AG08395 (cell line): Measurements from ENCODE around the gene USF2.

Experiments
- DNase-seq: peaks from one replicate; pipeline ENCODE4 v3.0.0; 2012; ENCODE audit warnings: mixed read lengths, low spot score

The USF2 gene

DNA sequence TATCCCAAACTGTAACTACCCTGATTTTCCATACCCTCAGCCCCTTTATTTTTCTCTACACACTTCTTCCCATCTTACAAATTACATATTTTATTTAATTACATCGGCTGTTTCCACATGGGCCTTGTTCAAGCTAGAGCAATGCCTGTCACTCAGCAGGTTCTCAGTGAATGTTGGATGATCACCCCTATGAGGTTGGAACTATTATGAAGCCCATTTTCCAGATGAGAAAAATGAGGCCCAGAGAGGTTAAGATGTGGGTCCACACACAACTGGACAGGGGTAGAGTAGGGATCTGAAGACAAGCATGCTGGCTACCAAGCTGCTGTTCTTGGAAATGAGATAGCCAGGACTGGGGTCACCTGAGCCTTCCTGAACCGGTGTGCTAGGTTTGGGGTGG lies 33.2 kb downstream of the USF2 start:
- no peak for DNase-seq

DNA sequence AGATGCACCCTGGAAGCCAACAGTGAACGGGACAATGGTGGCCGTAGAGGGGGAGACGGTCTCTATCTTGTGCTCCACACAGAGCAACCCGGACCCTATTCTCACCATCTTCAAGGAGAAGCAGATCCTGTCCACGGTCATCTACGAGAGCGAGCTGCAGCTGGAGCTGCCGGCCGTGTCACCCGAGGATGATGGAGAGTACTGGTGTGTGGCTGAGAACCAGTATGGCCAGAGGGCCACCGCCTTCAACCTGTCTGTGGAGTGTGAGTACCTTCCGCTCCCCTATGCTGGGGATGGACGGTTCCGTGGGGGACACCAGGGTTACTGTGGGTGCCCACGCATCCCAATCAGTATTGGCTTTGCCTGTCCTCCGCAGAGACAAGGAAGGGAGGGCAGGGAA lies 33.7 kb downstream of the USF2 start:
- no peak for DNase-seq

DNA sequence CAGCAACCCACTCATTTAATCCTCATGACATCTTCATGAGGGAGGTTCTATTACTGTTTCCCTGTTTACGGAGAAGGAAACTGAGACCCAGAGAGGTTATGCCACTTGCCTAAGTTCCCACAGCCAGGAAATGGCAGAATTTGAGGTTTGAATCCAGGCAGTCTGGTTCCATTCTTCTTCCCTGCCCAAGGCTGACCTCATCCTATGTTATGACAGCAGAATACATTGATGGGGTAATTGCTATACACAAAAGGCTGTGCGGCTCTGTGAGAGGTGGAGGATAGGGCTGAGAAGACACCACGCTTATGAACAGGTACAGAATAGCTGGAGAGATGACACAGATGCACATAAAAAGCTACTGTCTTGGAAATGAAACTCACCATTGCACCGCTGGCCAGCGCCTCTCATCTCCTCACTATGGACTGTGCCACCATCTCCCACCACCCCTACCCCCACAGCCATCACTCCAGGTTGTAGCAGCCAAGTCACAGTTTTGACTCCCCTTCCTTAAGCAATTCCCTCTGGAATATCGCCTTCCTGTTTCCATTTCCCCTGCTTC lies 34.7 kb downstream of the USF2 start:
- no peak for DNase-seq

DNA sequence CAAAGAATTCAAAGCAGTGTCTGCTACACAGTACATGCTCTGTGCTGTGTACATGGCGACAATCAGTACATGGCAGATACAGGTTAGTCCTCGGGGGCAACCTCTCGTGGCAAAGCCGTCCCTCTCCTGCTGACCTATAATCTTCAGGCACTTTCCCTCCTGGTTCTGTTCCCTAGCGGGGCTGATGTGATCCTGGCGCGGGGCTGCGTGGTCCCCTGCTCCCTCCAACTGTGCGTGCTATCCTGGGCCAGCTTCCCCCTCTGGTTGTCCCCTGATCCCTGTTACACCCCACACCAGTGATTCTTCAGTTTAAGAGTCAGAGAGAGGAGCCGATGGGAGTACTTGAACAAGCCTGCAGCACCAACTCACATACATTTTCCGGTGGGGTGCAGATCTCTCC lies 35.3 kb downstream of the USF2 start:
- no peak for DNase-seq

DNA sequence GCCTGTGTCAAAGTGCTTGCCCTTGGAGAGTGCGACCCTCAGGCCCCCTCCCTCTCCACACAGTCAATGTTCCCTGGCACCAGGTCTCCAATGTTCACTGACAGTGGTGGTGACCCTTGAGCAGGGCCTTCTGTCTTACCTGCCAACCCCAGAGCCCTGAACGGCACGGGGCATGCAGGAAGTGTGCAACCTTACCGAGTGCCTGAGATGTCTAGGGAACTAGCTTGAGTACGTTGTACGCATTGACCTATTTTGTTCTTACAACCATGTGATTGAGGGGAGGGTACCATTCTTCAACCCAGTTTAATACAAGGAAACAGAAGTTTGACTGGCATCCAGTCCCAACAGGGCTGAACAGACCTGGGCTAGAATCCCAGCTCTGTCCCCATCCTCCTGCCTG lies 36.4 kb downstream of the USF2 start:
- DNase-seq = no peak

DNA sequence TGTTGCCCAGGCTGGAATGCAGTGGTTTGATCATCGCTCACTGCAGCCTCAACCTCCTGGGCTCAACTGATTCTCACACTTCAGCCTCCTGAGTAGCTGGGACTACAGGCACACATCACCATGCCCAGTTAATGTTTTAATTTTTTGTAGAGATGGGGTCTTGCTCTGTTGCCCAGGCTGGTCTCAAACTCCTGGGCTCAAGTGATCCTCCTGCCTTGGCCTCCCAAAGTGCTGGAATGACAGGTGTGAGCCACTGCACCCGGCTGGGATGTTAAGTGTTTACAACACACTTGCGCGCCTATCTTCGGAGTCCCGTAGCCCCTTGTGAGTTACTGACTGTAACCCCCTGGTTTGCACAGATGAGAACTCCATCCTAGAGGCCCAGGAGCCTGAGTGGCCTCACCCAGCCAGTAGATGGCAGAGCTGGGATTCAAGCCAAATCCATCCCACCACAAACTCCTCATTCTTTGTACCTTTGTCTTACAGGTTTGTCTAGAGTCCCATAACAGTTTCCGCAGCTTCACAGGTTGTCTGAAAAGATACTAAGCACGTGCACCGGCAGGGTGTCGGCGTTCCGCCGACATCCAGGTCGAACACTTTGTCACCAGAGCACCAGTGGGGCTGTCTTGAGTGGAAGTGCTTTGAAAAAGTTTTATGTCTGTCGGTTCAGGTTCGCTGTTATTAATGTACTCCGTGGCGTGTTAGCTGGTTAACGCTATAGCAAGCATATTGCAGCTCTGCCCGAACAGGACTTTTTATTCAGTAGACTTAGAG lies 37.9 kb downstream of the USF2 start:
- DNase-seq = no peak

DNA sequence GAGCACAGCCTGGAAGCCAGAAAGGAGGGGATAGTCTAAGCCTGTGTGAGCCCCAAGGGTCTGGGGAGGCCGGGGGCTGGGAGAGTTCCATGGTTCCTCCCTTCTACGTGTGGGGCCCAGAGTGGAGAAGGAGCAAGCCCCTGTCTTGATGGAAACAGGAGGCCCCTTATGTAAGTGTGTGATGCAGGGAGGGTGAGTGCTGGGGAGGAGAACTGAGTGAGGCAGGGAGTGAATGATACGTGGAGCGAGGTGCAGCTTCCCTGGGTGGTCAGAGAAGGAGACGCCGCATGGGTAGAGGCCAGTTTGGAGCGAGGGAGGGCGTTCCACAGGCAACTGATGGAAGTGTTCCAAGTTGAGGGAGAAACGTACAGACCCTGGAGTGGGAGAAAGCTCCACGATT lies 39.2 kb downstream of the USF2 start:
- no peak for DNase-seq

DNA sequence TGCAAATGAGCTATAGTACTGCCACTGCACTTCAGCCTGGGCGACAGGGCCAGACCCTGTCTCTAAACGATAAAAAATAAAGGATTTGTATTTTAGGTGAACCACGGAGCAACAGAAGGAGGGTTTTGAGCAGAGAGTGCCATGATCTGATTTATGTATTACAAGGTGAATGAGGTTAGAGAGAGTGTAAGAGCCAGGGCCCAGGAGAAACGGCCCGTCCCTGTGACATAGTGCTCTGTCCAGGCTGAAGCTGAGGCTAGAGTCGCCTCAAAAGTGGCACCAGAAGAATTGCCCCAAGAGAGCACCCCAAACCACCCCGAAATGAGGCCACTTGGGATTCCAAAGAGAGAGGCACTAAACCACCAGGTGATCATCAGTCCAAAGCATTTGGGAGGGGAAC lies 40.1 kb downstream of the USF2 start:
- DNase-seq = no peak

DNA sequence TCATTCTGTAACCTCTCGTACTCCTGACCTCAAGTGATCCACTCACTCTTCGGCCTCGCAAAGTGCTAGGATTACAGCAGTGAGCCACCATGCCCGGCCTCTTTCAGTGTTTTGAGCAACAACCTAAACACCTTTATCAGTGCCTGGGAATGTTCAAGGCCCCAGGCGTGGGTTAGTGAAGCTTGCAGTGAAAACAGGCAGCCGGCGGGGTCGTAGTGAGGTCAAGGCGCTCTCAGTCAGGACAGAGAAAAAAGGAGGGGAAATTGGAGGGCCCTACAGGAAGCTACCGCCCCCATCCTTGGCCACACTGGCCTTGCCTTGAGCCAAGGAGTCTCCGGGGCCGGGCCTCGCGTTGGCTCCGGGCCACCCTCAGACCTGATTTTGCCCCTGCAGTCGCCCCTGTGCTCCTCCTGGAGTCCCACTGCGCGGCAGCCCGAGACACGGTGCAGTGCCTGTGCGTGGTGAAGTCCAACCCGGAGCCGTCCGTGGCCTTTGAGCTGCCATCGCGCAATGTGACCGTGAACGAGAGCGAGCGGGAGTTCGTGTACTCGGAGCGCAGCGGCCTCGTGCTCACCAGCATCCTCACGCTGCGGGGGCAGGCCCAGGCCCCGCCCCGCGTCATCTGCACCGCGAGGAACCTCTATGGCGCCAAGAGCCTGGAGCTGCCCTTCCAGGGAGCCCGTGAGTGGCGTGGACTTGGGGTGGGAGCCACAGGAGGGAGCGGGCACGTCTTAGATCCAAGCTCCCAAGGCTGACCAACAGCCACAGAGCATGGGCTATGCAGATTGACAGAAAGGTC lies 40.9 kb downstream of the USF2 start:
- DNase-seq = no peak

DNA sequence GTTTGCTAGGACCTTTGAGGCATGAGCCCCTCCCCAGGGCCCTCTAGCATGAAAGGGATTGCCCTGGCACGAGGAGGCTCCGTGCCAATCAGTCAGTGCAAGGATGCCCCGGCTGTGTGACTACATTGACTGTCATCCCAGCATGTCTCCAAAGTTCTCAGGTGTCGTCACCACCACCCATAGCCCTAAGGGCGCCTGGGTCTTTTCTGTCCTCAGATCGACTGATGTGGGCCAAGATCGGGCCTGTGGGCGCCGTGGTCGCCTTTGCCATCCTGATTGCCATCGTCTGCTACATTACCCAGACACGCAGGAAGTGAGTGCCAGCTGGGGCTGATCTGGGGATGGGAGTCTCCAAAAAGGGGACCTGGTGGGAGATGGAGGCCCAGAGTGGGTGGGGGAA lies 41.6 kb downstream of the USF2 start:
- no peak for DNase-seq

DNA sequence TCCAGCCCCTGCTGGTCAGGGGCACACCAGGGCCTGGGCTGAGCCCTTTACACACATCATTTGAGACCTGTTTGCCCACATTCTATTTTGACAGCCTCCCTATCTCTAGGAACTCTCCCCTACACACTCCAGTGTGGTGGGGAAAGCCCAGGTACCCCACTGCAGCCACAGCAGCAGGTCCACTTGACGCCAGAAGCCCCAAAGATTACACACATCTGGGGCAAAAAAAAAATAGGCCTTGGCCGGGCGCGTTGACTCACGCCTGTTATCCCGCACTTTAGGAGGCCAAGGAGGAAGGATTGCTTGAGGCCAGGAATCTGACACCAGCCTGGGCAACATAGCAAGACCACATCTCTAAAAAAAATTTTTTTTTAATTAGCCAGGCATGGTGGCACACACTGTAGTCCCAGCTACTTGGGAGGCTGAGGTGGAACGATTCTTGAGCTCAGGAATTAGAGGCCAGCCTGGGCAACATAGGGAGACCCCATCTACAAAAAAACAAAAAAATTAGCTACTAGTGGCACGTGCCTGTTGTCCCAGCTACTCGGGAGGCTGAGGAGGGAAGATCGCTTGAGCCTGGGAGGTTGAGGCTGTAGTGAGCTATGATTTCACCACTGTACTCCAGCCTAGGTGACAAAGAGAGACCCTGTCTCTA lies 42.2 kb downstream of the USF2 start:
- no peak for DNase-seq

DNA sequence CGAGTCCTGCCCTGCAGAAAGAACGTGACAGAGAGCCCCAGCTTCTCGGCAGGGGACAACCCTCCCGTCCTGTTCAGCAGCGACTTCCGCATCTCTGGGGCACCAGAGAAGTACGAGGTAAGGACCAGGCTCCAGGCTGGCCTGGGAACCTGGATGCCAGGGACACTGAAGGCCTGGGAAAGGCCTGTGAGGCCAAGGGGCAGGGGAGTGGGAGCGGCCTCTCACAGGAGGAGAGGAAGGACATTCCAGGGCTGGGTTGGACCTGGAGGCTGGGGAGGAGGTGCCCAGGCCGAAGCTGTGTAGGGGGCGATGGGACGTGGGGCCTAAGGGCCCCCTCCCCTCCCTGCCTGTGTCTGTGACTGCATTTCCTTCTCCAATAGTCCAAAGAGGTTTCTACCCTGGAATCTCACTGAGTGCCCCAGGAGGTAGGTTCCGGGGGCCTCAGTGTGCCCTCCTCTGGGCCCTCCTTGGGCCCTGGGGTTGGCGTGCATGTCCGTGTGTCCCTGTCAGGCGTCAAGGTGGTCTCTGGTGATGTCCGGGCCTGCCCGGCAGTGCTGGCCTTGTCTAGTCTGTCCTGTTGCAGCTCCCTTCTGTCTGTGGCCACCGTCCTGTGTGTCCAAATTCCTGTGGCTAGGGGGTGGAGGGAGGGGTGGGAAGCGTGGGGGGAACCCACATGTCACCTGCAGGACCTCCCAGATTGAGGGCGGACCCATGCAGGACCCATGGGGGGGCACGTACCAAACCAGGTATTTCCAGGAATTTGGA lies 43.3 kb downstream of the USF2 start:
- DNase-seq = no peak

DNA sequence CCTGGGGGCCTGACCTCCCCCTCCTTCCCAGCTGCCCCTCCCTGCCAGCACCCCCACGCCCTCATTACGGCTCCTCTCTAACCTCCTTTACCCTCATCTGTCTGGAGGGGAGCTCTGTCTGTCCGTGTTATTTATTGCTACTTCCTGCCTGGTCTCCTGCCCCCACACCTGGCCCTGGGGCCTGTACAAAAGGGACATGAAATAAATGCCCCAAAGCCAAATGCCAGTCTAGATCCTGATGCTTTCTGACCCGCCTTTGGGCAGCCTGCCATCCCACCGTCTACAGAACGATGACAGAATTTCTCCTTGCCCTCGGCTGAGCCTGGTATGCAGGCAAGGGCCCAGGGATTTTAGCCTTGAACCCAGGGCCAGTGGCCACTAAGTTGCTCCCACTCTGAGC lies 44.8 kb downstream of the USF2 start:
- no peak for DNase-seq

DNA sequence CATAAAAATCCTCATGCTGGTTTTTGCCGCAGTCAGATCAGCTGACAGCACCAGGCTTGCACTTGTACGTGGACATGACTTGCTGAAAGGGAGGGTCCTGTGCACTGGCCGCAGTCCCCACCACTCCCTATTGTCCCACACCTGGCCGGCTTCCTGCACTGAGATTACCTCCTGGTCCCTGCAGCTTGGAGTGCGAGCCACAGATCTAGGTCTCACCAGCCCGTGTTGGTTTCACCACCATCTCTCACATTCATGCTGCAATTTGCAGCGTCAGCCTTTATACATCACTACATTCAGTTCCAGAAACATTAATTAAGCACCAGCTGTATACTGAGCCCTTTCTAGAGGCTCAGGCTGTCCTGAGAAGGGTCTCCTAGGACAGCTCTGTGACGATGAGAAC lies 45.3 kb downstream of the USF2 start:
- no peak for DNase-seq

DNA sequence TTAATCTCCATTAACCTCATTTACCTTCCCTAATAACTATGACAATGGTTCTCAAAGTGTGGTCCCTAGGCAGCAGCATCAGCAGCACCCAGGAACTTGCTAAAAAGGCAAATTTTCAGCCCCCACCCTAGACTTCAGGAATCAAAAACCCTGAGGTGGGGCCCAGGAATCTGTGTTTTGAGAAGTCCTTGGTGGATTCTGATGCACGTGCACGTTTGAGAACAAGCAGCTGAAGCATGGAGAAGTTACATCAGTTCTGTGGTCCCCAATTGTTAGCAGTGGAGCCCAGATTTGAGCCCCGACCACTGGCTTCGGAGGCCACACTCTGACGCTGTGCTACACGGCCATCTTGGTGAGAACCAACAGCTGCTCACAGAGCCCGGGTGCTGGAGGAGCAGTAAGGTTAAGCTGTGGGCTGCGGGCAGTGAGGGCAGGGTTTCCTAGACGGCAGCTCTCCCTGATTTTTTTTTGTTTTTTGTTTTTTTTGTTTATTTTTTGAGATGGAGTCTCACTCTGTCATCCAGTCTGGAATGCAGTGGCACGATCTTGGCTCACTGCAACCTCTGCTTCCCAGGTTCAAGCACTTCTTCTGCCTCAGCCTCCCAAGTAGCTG lies 46.2 kb downstream of the USF2 start:
- no peak for DNase-seq

DNA sequence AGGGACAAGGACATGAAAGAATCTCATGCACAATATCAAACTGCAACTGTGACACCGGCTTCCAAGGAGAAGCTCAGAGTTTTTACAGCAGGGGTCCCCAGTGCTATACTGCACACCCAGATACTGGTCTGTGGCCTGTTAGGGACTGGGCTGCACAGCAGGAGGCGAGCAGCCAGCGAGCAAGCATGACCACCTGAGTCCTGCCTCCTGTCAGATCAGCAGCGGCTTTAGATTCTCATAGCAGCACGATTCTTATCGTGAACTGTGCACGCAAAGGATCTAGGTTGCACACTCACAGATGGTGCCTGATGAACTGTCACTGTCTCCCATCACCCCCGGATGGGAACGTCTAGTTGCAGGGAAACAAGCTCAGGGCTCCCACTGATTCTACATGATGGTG lies 47.1 kb downstream of the USF2 start:
- DNase-seq = no peak

DNA sequence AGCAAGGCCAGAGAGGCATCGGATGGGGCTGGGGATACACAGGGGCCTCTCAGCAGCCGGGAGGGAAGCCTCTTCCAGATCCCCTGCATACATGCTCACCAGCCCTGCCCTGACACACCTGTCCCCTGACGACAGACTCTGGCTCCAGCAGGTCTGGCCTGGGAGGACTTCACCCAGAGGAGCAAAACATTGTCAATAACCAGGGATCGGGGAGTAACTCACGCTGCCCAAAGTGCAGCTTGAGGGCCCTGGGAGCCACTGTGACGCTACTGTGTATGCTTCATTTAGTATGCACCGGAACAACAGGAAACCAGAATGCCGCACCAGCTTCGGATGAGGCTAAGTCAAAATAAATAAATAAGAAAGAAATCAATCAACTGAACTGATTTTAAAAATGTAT lies 47.8 kb downstream of the USF2 start:
- DNase-seq = no peak

DNA sequence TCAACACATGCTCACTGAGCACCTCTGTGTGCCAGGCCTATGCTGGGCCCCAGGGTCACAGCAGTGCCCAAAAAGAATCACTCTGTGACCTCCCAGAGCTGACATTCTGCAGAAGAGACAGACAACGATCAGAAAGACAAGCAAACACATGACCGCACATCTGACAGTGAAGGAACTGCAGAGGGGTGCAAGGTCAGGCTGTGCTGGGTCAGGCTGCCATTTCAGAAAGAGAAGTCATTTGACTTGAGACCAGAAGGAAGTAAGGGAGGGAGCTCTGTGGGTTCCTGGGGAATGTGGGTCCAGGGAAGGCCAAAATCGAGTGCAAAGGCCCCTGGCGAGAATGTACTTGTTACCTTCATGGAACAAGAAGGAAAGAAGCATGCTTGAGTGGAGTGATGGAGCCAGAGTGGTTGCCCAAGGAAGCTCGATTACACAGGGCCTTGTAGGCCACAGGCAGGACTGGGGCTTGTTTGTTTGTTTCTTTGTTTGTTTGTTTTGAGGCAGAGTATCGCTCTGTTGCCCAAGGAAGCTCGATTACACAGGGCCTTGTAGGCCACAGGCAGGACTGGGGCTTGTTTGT lies 48.8 kb downstream of the USF2 start:
- DNase-seq = no peak

DNA sequence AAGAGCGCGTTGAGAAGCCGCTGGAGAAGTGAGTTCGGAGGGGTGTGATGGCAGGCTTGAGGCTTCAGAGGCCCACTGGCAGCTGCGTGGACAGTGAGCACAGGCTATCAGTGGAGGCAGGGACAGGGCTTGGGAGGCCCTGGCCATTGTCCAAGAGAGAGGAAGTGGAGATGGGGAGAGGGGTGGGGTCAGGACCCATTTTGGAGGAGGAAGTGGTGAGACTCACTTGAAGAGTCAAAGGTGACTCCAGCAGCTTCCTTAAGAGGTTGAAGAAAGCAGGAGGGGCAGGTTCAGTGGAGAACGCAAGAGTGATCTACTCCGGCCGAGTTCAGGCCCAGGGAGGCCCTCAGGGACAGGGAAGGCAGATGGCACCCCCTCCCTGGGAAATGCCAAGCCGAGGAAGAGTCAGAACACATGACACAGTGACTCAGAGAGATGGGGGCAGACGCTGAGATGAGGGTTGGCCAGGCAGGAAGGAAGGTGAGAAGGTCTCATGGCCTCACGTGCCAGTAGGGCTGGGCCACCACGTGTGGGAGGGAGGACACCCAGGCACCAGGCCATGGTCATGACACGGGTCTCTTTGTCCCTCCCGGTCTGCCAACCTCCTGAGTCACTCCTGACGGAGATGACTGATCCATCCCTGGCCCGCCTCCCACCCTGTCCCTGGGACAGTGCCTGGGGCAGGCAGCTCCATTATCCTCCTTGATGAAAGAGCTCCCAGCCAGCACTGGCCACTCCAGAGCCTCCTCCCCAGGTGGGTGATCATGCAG lies 50.1 kb downstream of the USF2 start:
- DNase-seq = peak; percentile 93

DNA sequence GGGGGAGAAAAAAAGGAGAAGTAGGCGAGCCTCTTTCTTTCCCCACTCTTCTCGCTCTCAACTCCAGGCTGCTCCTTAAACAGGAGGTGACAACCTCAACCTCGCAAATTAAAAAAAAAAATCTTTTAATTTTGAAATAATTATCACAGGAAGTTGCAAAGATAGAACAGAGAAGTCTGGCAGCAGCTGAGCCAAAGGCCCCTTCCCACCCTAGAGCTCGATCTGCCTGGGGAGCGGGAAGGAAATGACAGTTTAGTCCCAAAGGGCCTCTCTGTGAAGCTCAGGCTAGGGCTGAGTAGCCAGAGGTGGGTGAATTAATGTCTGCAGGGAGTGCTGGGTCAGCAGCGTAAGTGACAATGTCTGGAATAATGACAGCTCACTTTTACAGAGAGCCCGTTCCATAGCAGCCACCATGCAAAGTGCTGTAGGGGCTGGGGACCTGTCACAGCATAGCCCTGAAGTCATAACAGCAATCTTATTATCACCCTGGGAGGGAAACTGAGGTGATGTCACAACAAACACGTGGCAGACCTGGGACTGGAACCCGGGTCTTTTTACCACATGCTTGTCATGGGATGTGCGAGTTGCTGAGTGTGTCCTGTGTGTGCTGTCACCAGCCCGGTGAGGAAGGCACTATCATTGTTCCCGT lies 51.4 kb downstream of the USF2 start:
- no peak for DNase-seq
